SK-N-SH treated with all-trans-retinoic acid at 6 μM for 48 hours (cell line): ENCODE results near the gene PPIAL4G.
"Not testable (repeated sequence)": the region's sequence is repeated elsewhere in the genome, so short reads cannot be mapped to it uniquely, and the experiment has no call there.

Source experiments
- ATAC-seq: fragments of 200-7000 bp; cut with Tn5 transposase; 3 replicates; pipeline ENCODE4 v1.9.1; 2020; ENCODE audit warnings: mild to moderate bottlenecking, moderate library complexity
- BACH2 ChIP-seq: fragments of 250-450 bp; sonication (Bioruptor Pico); IDR thresholded peaks from 2 replicates; pipeline ENCODE4 v1.9.0; 2021; ENCODE audit warnings: mild to moderate bottlenecking, borderline replicate concordance
- CSDC2 ChIP-seq: fragments of 250-450 bp; sonication (Bioruptor Pico); IDR thresholded peaks from 2 replicates; pipeline ENCODE4 v1.5.0; 2020; ENCODE audit warnings: mild to moderate bottlenecking, moderate library complexity
- ISL1 ChIP-seq: fragments of 250-450 bp; sonication (Bioruptor Pico); IDR thresholded peaks from 2 replicates; pipeline ENCODE4 v2.1.2; 2022; ENCODE audit warnings: mild to moderate bottlenecking, moderate library complexity
- TOX ChIP-seq: fragments of 250-450 bp; sonication (Bioruptor Pico); IDR thresholded peaks from 2 replicates; pipeline ENCODE4 v1.8.0; 2021; ENCODE audit warnings: mild to moderate bottlenecking, moderate library complexity, borderline replicate concordance
- ZFP3 ChIP-seq: fragments of 250-450 bp; sonication (Bioruptor Pico); IDR thresholded peaks from 2 replicates; pipeline ENCODE4 v1.5.0; 2020; ENCODE audit warnings: mild to moderate bottlenecking, moderate library complexity
- ZFP30 ChIP-seq: fragments of 450-650 bp; formaldehyde crosslinking; IDR thresholded peaks from 2 replicates; pipeline ENCODE4 v1.5.0; 2022; ENCODE audit warnings: mild to moderate bottlenecking, moderate library complexity
- ZNF8 ChIP-seq: fragments of 450-650 bp; formaldehyde crosslinking; IDR thresholded peaks from 2 replicates; pipeline ENCODE4 v1.5.0; 2020; ENCODE audit warnings: mild to moderate bottlenecking, moderate library complexity
- TF ChIP-seq, protein P1 (sequence below): fragments of 250-450 bp; sonication (Bioruptor Pico); IDR thresholded peaks from 2 replicates; pipeline ENCODE4 v1.8.0; 2020; ENCODE audit warnings: mild to moderate bottlenecking, moderate library complexity, borderline replicate concordance
- TF ChIP-seq, protein P2 (sequence below): fragments of 250-450 bp; sonication (Bioruptor Pico); IDR thresholded peaks from 2 replicates; pipeline ENCODE4 v1.5.0; 2020; ENCODE audit warnings: mild to moderate bottlenecking, moderate library complexity
- TF ChIP-seq, protein P3 (sequence below): fragments of 250-450 bp; sonication (Bioruptor Pico); IDR thresholded peaks from 2 replicates; pipeline ENCODE4 v1.5.1; 2021; ENCODE audit warnings: mild to moderate bottlenecking, moderate library complexity

Gene PPIAL4G

DNA sequence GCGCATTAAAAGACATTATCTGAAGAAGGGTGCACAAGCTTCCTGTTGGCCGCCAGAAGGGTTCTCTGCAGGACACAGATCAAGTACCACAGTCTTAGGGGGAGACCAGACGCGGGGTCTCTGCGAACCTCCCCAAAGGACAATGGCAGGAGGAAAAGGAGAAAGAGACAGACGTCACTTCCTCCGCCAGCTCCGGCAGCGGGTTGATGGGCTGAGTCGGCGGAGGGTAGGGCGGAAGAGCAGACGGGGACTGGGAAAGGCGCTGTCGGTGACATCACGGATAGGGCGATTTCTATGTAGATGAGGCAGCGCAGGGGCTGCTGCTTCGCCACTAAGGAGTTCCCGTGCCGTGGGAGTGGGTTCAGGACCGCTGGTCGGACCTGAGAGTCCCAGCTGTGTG is 39.0 kb upstream of the PPIAL4G start:
- peak; percentile 55 for ATAC-seq
- 0 out of 2 replicates have a peak, but pooled peaks have one; percentile 60 for TF ChIP-seq CSDC2 (CRISPR knock-in tag)

DNA sequence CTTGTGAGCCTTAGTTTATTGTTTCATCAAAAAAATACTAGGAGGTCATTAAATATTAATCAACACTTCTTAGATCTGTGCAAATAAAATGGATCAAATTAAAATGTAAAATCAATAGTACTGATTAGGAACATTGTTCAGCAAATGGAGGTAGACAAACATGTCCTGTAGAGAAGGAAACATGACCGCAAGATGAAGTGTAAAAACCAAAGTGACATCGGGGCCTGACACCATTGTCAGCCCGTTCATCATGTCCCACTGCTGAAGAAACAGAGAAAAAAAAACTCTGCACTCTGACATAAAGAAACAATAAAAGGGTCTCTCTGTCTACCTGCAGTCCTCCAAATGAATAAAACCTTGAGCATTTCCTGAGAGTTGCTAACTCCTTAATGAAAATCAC is 31.2 kb upstream of the PPIAL4G start:
- ATAC-seq = not testable (repeated sequence)

DNA sequence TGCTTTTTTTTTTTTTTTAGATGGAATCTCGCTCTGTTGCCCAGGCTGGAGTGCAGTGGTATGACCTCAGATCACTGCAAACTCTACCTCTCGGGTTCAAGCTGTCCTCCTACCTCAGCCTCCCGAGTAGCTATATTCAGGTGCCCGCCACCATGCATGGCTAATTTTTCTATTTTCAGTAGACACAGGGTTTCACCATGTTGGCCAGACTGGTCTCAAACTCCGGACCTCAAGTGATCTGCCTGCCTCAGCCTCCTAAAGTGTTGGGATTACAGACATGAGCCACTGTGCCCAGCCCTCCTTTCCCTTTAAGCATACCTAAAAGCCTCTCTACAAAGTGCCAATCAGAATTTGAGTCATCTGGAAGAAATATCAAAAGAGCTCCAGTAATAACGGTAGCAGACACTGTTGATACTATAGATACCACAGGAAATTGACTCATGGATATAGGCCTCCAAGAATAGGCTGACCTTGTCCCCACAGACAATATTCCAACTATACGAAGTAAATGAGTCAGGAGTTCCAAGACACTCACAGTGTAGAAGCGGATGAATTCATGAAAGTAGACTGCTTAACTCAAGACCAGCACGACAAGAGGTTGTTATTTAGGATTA is 29.6 kb upstream of the PPIAL4G start:
- ATAC-seq = not testable (repeated sequence)

DNA sequence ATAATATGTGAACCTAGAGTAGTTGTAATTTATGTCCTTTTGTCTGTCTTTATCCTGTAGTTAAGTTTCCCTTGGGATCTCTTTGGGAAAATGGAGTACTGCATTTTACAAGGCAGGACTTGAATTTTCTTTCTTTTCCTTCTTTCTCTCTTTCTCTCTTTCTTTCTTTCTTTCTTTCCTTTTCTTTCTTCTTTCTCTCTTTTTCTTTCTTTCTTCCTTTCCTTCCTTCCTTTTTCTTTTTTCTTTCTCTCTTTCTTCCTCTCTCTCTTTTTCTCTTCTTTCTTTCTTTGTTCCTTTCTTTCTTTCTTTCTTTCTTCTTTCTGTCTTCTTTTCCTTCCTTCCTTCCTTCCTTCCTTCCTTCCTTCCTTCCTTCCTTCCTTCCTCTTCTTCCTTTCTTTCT is 10.8 kb upstream of the PPIAL4G start:
- ATAC-seq = not testable (repeated sequence)

DNA sequence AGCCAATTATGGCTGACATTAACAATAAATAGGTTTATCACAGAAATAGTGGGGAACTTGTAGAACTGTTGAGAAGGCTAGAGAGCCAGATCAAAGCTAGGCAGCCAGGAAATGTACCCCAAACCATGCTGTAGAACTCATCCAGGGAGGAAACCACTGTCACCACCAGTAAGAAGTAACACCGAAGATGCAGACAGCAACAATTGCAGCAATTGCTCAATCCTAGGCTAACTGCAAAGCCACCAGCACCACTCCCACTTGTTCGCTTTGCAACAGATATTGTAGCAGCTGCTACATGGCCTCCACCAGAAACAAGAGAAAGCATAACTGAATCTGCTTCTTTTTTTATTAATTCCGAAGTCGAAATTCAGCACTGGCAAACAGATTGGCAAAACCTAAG is 2.0 kb downstream of the PPIAL4G start:
- not testable (repeated sequence) for ATAC-seq

DNA sequence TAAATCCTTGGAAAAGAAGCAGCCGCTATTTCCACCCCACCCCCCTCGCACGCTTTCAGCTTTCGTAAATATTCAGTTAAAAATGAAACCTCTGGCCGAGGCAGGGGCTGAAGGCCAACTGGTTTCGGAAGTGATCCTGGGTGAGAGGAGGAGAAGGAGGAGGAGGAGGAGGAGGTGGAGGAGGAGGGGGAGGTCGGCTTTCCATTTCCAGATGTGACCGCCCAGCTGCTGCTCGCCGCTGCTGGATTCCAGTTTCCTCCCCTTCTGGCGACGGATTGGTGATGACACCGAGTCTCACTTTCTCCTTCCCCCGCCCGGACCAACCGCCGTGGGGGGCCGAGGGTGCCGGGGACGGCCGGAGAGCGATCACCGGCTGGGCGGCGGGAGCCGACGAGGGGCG is 23.4 kb downstream of the PPIAL4G start:
- ATAC-seq = not testable (repeated sequence)

DNA sequence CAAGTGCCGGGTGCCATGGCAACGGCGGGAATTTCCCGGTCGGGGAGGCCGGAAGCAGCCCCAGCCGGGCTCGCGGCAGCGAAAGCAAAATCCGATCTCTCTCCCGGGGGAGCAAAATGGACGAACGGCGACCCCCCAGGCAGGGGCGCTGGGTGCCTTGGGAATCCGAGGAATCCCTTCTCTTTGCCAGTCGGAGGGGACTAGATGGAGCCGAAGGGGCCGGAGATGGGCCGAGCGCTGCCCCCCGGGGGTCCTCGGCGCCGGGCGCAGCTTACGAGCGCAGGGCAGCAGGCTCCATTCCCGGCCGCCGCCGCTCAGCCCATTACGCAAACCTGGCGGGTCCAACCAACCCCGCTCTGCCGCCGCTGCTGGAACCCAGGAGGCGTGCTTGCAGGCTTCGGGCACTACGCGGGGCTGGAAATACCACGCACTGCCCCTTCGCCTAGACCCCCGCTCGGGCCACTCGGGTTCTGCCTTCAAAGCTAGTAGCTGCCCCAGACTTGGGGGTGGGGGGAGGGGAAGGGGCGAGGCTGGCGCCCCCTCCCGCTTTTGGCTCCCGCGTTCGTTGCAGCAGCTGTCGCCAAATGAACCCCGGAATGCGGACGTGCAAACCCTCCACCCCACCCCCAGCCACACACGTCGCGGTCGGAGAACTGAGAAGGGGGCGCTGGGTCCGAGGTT is 24.1 kb downstream of the PPIAL4G start:
- not testable (repeated sequence) for ATAC-seq

DNA sequence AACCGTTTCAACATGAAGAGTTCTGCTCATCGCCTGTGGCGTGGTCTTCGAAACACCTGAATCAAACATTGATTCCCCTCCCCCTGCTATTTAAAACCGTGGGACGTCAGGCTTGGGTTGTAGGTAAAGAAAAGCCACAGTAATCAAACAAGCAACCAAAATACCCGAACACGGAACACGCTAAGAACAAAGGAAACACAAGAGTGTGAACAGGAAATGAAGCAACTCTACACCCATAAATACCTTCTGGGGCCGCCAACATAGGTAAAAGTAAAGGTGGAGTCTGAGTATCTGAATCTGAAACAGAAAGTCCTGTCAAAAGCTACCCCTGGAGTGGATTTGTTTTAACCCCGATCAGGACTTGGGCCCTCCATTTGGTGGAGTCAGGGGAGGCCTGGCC is 24.7 kb downstream of the PPIAL4G start:
- ATAC-seq = not testable (repeated sequence)

DNA sequence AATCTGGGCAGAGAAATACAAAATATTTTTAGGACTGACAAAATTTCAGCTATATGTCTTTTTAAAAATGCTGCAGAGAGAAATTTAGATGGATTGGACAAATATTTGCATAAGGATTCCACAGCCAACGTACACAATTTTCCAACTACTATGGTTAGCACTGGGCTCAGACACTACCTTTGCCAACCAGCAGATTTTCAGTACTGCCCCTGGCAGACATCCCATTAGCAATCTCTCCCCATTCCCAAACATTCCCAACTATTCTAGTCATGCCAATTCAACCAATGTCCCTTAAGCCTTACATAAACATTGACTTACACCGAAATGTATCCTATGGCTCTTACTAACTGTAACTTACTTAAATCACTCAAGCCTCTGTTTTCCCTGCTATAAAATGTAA is 30.3 kb downstream of the PPIAL4G start:
- ATAC-seq = not testable (repeated sequence)

DNA sequence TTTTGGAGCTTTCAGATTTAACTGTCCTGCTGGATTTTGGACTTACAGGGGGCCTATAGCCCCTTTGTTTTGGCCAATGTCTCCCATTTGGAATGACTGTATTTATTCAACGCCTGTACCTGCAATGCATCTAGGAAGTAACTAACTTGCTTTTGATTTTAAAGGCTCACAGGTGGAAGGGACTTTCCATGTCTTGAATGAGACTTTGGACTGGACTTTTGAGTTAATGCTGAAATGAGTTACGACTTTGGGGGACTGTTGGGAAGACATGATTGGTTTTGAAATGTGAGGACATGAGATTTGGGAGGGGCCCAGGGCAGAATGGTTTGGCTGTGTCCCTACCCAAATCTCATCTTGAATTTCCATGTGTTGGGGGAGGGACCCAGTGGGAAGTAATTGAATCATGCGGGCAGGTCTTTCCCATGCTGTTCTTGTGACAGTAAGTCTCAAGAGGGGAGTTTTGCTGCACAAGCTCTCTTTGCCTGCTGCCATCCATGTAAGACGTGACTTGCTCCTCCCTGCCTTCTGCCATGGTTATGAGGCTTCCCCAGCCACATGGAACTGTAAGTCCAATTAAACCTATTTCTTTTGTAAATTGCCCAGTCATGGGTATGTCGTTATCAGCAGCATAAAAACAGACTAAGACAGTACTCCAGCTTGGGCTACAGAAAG is 43.3 kb downstream of the PPIAL4G start:
- not testable (repeated sequence) for ATAC-seq

DNA sequence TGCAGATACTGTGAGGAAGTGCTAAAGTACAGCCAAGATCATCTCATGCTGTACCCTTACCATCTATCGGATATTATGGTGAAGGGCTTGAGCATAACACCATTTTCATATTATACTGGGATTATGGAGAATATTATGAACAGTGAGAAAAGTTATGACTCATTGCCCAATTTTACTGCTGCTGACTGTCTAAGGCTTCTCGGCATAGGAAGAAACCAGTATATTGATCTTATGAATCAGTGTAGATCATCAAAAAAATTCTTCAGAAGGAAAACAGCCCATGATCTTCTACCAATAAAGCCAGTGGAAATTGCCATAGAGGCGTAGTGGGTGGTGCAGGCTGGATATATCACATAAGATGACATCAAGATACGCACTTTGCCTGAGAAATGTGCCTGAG is 47.7 kb downstream of the PPIAL4G start:
- no peak for TF ChIP-seq BACH2 (CRISPR knock-in tag)
- TF ChIP-seq ISL1 (CRISPR knock-in tag) = no peak
- TF ChIP-seq, protein P1, sequence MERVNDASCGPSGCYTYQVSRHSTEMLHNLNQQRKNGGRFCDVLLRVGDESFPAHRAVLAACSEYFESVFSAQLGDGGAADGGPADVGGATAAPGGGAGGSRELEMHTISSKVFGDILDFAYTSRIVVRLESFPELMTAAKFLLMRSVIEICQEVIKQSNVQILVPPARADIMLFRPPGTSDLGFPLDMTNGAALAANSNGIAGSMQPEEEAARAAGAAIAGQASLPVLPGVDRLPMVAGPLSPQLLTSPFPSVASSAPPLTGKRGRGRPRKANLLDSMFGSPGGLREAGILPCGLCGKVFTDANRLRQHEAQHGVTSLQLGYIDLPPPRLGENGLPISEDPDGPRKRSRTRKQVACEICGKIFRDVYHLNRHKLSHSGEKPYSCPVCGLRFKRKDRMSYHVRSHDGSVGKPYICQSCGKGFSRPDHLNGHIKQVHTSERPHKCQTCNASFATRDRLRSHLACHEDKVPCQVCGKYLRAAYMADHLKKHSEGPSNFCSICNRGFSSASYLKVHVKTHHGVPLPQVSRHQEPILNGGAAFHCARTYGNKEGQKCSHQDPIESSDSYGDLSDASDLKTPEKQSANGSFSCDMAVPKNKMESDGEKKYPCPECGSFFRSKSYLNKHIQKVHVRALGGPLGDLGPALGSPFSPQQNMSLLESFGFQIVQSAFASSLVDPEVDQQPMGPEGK (CRISPR knock-in tag) = no peak
- no peak for TF ChIP-seq ZFP30 (CRISPR knock-in tag)
- TF ChIP-seq TOX (CRISPR knock-in tag) = no peak
- no peak for TF ChIP-seq ZFP3 (CRISPR knock-in tag)
- TF ChIP-seq, protein P2, sequence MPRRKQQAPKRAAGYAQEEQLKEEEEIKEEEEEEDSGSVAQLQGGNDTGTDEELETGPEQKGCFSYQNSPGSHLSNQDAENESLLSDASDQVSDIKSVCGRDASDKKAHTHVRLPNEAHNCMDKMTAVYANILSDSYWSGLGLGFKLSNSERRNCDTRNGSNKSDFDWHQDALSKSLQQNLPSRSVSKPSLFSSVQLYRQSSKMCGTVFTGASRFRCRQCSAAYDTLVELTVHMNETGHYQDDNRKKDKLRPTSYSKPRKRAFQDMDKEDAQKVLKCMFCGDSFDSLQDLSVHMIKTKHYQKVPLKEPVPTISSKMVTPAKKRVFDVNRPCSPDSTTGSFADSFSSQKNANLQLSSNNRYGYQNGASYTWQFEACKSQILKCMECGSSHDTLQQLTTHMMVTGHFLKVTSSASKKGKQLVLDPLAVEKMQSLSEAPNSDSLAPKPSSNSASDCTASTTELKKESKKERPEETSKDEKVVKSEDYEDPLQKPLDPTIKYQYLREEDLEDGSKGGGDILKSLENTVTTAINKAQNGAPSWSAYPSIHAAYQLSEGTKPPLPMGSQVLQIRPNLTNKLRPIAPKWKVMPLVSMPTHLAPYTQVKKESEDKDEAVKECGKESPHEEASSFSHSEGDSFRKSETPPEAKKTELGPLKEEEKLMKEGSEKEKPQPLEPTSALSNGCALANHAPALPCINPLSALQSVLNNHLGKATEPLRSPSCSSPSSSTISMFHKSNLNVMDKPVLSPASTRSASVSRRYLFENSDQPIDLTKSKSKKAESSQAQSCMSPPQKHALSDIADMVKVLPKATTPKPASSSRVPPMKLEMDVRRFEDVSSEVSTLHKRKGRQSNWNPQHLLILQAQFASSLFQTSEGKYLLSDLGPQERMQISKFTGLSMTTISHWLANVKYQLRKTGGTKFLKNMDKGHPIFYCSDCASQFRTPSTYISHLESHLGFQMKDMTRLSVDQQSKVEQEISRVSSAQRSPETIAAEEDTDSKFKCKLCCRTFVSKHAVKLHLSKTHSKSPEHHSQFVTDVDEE (CRISPR knock-in tag) = no peak
- TF ChIP-seq, protein P3, sequence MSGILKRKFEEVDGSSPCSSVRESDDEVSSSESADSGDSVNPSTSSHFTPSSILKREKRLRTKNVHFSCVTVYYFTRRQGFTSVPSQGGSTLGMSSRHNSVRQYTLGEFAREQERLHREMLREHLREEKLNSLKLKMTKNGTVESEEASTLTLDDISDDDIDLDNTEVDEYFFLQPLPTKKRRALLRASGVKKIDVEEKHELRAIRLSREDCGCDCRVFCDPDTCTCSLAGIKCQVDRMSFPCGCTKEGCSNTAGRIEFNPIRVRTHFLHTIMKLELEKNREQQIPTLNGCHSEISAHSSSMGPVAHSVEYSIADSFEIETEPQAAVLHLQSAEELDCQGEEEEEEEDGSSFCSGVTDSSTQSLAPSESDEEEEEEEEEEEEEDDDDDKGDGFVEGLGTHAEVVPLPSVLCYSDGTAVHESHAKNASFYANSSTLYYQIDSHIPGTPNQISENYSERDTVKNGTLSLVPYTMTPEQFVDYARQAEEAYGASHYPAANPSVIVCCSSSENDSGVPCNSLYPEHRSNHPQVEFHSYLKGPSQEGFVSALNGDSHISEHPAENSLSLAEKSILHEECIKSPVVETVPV (CRISPR knock-in tag) = no peak
- TF ChIP-seq ZNF8 (CRISPR knock-in tag) = no peak
- ATAC-seq = no peak
